MM.1S (cell line): Measurements from ENCODE around the gene SPDYE4.

Experiments used
- EZH2 ChIP-seq: fragments of 300-600 bp; sonication (generic); optimal IDR thresholded peaks from 2 replicates; pipeline ENCODE3; 2017; ENCODE audit warnings: low read depth, mild to moderate bottlenecking, antibody characterized with exemption, low read length, mixed read lengths
- EZH2phosphoT487 ChIP-seq: fragments of 300-600 bp; sonication (generic); IDR thresholded peaks from 2 replicates; pipeline ENCODE4 v1.6.1; 2018; ENCODE audit warnings: antibody characterized with exemption, low read length
- TF ChIP-seq, protein P1 (sequence below): fragments of 300-600 bp; sonication (generic); IDR thresholded peaks from 2 replicates; pipeline ENCODE4 v1.5.1; 2016; ENCODE audit warnings: antibody characterized with exemption, low read length, mixed read lengths

DNA sequence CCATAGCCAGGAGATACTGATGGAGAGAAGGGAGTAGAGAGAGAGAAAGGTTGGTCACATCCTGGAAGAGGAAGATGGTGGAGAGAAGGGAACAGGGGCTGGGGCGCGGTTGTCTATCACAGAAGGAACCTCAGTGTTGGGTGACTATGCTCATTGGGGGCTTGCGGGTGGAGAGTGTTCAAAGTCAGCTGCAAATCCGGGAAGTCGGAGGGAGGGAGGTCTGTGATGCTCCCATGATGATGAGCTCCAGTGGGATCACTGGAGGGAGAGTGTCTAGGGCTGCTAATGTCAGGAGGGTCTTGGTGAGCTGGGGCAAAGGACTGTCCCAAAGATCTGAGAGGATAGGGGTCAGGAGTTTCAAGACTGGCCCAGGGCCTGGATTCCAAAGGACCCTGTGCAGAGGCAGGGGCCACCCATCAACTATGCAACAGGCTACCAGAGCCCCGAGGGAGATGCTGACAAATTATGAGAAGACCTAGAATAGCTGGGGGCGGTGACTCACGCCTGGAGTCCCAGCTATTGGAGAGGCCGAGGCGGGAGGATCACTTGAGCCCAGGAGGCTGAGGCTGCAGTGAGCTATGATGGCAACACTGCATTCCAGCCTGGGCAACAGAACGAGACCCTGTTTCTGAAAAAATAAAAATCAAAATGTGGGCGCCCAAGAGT lies 2.6 kb downstream of the SPDYE4 start:
- TF ChIP-seq, protein P1, sequence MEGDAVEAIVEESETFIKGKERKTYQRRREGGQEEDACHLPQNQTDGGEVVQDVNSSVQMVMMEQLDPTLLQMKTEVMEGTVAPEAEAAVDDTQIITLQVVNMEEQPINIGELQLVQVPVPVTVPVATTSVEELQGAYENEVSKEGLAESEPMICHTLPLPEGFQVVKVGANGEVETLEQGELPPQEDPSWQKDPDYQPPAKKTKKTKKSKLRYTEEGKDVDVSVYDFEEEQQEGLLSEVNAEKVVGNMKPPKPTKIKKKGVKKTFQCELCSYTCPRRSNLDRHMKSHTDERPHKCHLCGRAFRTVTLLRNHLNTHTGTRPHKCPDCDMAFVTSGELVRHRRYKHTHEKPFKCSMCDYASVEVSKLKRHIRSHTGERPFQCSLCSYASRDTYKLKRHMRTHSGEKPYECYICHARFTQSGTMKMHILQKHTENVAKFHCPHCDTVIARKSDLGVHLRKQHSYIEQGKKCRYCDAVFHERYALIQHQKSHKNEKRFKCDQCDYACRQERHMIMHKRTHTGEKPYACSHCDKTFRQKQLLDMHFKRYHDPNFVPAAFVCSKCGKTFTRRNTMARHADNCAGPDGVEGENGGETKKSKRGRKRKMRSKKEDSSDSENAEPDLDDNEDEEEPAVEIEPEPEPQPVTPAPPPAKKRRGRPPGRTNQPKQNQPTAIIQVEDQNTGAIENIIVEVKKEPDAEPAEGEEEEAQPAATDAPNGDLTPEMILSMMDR = no peak
- TF ChIP-seq EZH2 (no peak), EZH2phosphoT487 (no peak)
